GM21367 (cell line): ENCODE measurements around the gene ABHD13.

Source experiments
- ATAC-seq: cut with Tn5 transposase; IDR thresholded peaks from one replicate; pipeline ENCODE4 v1.9.1; 2021; ENCODE audit not compliant: unreplicated experiment

The ABHD13 gene

GRCh38 chr13:108283110-108283509, 64.9 kb downstream of the ABHD13 start:
- ATAC-seq: no peak
